GM12878 (cell line): ENCODE results near the gene PKD1L1.

ENCODE experiments used
- FOXK2 ChIP-seq: fragments of 450-650 bp; IDR thresholded peaks from 2 replicates; pipeline ENCODE4 v1.6.1; 2017; ENCODE audit warnings: mild to moderate bottlenecking, moderate library complexity
- PAX5 ChIP-seq: IDR thresholded peaks from 2 replicates; pipeline ENCODE4 v1.6.1; 2011; ENCODE audit warnings: low read depth, low read length, borderline replicate concordance
- RELA ChIP-seq: fragments of 450-650 bp; IDR thresholded peaks from 2 replicates; pipeline ENCODE4 v1.8.0; 2014; ENCODE audit warnings: borderline replicate concordance; ENCODE audit not compliant: partially characterized antibody
- SIN3A ChIP-seq: IDR thresholded peaks from 2 replicates; pipeline ENCODE4 v1.6.1; 2012; ENCODE audit warnings: low read depth, low read length, improper control_type of control experiment

DNA sequence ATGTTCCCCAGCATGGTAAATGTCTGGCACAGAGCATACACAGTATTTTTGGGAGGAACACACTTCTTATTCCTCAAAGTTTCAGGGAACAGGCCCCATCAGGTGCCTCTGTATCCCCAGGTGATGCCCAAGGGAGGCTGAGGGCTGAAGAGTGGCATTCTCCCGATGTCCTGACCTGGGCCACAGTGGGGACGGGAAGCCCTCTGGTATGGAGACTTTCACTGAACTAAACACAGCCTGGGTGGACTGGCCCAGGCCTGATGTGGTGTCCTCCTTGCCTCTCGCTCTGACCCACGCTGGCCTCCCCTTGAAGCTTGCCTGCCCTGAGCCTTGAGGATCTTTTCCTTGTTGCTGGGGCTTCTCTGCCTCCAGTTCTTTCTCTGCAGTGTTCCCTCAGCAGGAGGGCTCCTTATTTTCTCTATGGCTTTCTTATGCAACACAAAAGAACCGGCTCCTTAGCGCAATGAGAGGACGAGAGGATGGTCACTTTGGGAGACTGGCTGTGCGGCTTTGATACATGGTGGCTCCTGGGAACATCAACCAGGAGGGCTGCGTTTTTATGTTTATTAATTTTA is 208.9 kb downstream of the PKD1L1 start:
- TF ChIP-seq PAX5 (no peak), FOXK2 (no peak), RELA (no peak), SIN3A (no peak)
